ENCODE data around the gene HK1.
"Not testable (repeated sequence)": the region's sequence is repeated elsewhere in the genome, so short reads cannot be mapped to it uniquely, and the experiment has no call there.

HK1 gene

DNA sequence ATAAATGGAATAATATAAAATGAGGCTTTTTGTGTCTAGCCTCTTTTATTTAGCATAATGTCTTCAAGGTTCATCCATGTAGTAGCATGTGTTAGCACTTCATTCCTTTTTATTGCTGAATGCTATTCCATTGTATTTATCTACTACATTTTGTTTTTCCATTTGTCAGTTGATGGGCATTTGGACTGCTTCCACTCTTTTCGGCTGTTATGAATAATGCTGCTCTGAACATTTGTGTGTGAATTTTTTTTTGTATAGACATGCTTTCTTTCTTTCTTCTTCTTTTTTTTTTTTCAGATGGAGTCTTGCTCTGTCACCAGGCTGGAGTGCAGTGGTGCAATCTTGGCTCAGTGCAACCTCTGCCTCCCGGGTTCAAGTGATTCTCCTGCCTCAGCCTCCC lies 50.6 kb downstream of the HK1 start:
- FAIRE-seq, result not testable (repeated sequence)

DNA sequence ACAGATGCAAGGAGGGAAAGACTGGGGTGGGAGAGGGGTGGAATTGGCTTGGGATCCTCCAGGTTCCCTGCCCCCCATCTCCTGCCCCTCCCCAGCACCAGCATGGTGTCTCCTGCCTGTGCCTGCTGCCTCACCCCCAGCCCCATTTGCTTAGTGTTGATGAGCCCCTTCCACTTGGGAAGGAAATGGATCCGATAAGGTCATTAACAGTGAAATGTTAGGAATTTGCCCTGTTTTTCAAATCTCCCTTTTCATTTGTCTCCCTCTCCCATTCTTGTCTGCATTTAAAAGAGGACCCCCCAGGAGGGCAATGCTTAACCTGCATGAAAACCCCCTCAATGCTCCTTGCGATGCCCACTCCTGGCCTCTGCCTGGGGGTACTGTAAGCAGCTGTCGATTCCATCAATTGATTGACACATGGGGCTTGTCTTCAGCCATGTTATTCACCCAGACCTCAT lies 51.5 kb downstream of the HK1 start:
- no peak for FAIRE-seq

- no peak for FAIRE-seq
These were observed 52.9 kb downstream of the HK1 start for GRCh38 chr10:69331161-69331560.

DNA sequence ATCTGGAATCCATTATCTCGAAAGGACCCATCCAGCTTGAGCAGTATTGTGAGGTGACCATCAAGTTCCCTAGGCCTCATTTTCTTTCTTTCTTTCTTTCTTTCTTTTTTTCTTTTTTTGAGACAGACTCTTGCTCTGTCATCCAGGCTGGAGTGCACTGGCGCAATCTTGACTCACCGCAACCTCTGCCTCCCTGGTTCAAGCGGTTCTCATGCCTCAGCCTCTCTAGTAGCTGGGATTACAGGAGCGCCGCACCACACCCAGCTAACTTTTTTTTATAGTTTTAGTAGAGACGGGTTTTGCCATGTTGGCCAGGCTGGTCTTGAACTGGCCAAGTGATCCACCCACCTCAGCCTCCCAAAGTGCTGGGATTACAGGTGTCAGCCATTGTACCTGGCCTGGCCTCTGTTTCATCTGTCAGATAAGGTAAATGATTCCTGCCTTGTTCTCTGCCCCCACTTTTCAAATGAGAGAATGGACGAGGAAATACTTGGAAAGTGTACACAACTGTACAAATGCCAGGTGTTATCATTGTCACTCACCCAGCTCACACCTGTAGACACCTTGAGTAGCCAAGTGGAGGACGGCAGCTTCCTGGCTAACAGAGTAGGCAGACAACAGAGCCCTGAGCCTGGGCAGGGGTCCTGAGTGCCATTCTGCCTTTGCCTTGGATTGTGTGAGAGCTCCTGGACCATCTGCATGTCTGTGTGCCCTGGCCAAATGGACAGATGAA lies 54.1 kb downstream of the HK1 start:
- no peak for FAIRE-seq

- FAIRE-seq, result no peak
These were observed 54.9 kb downstream of the HK1 start for GRCh38 chr10:69333205-69333604.

DNA sequence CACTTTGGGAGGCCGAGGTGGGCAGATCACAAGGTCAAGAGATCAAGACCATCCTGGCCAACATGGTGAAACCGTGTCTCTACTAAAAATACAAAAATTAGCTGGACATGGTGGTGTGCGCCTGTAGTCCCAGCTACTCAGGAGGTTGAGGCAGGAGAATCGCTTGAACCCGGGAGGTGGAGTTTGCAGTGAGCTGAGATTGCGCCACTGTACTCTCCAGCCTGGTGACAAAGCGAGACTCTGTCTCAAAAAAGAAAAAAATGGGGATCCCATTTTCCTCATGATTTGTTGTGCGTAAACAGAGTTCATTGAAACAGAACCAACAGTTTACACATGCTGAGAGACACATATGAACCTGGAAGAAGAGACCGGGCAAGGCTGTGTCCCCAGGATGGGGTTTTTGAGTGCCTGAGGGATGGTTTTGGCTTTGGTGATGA lies 55.6 kb downstream of the HK1 start:
- not testable (repeated sequence) for FAIRE-seq

- no peak for FAIRE-seq
These were observed 56.2 kb downstream of the HK1 start for GRCh38 chr10:69334302-69335062.

DNA sequence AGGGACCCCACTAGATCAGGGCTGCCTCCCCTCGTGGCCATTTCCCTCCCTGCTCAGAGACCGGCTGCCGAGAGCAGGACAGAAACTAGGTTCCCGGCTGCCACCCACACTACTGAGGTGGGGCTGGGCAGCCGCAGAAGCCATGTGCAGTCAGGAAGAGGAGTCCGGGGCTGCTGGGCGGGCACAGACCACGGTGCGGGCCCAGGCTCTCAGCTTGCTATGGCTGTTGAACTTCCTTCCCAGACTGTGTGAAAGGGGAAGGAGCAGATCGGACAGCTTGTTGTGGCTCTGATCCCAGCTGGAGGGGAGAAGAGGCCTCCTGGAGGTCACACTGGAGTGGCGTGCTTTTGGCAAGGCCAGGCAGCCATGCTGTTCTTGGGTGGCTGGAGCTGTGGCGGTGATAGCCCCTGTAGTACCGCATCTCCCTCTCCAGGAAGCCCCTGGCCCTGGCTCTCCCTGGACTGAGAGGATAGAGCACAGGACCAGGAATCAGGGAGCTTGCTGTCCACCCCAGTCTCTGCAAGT lies 56.8 kb downstream of the HK1 start:
- no peak for FAIRE-seq

GRCh38 chr10:69335613-69336012 lies 57.3 kb downstream of the HK1 start:
- no peak for FAIRE-seq

DNA sequence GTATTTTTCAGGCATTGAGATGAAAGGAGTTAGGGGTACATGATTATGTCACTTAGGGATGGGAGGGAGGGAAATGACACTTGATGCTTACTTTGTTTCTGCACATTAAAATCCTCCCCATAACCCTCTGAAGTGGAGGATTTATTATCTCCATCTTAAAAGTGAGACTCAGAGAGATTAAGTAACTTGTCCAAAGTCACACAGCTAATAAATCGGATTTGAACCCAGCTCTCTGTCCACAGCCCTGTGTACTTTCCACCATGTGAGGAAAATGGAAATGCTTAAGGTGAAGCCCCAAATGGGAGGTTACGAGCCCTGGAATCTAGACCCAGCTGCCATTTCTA lies 58.6 kb downstream of the HK1 start:
- FAIRE-seq, result no peak

DNA sequence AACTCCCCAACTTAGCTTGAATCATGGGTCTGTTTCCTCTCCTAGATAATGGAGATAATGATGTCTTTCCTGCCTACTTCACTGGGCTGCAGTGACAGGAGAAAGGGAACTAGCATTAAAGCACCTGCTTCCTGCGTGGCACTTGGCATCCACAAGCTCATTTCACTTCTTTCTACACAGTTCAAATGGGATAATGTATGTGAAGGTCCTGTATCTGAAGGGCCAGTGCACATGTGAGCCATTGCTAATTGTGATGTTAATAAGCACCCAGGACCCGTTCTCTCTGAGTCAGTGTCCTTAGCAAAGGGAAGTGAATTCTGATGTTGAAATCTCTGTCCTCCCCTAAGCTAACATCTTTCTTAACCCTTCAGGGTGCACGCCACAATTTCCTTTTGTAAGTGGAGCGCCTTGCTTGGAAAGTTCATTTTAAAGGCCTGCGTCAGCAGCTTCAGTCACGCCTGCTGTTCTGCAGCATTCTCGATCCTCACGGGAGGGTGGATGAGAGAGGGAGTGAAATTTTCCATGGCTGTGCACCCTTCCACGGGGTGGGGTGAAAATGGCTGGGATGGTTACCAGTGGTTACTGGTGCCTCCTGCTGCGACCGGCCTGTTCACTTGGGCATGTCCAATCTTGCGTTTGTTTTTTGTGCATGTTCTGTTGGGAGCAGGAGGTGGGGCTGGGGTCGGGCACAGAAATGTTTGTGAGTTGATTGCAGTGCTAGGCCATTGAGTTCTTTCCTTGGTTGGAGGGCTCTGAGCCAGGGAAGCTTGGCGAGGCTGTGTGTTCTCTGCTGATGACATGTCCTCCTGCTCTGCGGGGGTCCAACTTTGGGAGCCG lies 59.2 kb downstream of the HK1 start:
- no peak for FAIRE-seq

- FAIRE-seq, result no peak
These were observed 59.8 kb downstream of the HK1 start for GRCh38 chr10:69338133-69338456.

- no peak for FAIRE-seq
These were observed 60.5 kb downstream of the HK1 start for GRCh38 chr10:69338547-69339450.

DNA sequence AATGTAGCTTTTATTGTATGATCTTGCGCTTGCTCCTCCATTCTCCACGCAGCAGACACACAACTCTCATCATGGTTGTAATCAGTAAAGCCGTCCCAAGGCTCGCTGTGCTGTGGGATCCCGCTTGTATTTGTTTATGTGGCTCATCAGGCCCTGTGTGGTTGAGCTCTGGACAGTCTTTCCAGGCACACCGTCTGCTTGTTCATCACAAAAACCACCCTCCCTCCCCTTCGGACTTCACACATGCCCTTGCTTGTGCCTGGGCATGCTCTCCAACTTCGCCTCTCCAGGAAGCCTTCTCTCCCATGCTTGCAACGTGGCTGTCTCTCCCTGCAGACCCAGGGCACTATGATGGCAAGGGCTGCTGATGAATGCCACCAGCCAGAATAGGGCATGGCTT lies 62.4 kb downstream of the HK1 start:
- FAIRE-seq, result no peak

- FAIRE-seq, result no peak
These were observed 65.6 kb downstream of the HK1 start for GRCh38 chr10:69343905-69344304.

- no peak for FAIRE-seq
These were observed 66.4 kb downstream of the HK1 start for GRCh38 chr10:69344591-69345252.

GRCh38 chr10:69345402-69345801 lies 67.1 kb downstream of the HK1 start:
- no peak for FAIRE-seq

- FAIRE-seq, result no peak
These were observed 67.7 kb downstream of the HK1 start for GRCh38 chr10:69345890-69346474.

- FAIRE-seq, result no peak
These were observed 68.5 kb downstream of the HK1 start for GRCh38 chr10:69346776-69347175.

DNA sequence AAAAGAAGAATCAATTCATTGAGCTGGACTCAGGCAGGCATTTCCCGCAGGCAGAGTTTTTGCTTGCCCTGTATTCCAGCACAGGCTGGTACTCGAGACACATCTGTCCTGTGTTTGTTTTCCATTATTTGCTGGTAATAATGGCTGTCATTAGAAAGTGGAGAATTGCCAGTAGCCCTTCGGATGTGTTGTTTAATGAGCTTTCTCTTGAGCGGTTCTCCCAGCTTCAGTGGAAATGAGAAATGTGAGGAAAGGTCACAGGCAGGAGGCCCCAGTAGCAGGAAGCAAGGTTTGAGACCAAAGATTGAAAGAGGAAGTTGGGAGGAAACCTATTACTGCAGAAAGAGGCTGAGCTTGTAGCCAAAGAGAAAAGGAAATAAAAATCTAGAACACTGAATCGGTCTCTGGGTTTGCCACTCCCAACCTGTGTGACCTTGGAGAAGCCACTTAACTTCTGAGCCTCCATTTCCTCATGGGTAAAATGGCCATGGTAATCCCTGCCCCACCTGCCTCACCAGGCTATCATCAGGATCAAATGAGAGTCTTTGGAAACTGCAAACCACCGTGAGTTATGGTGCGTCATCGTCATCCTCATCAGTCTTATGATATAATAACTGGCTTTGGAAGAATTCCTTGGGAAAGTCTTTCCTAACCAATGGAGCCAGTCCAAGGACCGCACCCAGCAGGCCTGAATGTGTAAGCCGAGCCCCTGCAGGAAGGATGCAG lies 70.7 kb downstream of the HK1 start:
- FAIRE-seq, result no peak

DNA sequence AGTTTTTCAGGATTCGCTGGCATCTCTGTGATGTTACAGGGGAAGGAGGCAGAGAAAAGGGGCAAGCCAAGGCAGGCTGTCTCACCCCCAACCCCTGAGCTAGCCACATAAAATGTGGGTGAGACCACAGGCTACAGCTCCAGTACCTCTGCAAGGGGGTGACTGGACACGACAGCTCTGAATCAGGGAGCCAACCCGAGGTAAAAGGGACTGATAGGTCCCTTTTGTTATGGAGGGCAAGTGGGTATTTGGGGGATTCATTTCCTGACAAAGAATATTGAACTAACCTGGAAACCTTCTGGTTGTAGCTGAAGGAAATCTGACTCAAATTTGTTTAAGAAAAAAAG lies 71.2 kb downstream of the HK1 start:
- no peak for FAIRE-seq
